Measurements from ENCODE around the gene CBFA2T3. TPM values are rescaled to one million over a fixed set of nuclear protein-coding genes. Genes with fewer than 3 reads are reported as not detected.

Gene CBFA2T3
- total and polyA plus RNA-seq, 2 donors (not counting 1 experiment from before 2014, with no cell fraction given), result 40.8 to 58.3 TPM

DNA sequence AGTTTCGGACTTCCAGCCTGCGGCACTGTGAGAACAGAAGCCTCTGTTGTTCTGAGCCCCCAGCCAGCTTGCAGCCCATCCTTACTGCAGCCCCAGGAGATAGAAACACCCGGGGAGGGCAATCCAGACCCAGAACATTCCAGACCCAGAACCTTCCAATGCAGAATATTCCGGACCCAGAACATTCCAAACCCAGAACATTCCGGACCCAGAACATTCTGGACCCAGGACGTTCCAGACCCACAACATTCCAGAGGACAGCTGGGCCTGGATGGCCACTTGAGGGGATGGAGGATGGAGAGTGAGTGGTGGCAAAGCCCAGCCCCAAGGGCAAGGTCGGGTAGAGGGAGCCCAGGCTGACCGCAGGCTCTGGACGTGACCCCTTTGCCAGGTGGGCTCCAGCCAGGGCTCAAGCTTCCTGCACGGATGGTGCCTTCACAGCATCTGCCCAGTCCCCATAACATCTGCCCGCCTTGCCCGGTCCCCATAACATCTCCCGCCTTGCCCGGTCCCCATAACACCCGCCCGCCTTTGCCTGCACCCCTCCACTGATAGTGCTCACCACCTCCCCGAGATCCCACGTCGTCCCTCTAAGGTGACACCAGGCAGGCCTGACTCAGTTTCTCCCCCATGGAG, 3.5 kb downstream of the CBFA2T3 start:
- no peak overlapping the region for H2AFZ ChIP-seq (ENCODE audit: insufficient read depth, low read depth, low read length, poor library complexity, severe bottlenecking)
- POLR2A ChIA-PET, result no interaction called here
- H3K4me2 ChIP-seq (replicated peaks; ENCODE audit: low read depth, low read length, poor library complexity, severe bottlenecking), result peak overlapping the region; percentile 99
- peaks cover 91% of the 10 kb centered on the region for H3K4me1 Mint-ChIP-seq
- H3K79me2 ChIP-seq (ENCODE audit: control insufficient read depth, insufficient read depth, low read length), result peaks cover 98% of the 10 kb centered on the region
- no peaks in the 10 kb centered on the region for H3K27me3 Mint-ChIP-seq
- peaks cover 0 to 7% of the 10 kb centered on the region in 2 experiments for H3K36me3 ChIP-seq (replicated peaks in 1 of 2; ENCODE audit: control extremely low read depth in 1 of 2, control insufficient read depth in 1 of 2, extremely low read depth in 1 of 2, insufficient read depth in 2 of 2, low read length in 1 of 2)
- peak overlapping the region; percentile 73 for H3K27ac Mint-ChIP-seq
- TF ChIP-seq, protein P1, sequence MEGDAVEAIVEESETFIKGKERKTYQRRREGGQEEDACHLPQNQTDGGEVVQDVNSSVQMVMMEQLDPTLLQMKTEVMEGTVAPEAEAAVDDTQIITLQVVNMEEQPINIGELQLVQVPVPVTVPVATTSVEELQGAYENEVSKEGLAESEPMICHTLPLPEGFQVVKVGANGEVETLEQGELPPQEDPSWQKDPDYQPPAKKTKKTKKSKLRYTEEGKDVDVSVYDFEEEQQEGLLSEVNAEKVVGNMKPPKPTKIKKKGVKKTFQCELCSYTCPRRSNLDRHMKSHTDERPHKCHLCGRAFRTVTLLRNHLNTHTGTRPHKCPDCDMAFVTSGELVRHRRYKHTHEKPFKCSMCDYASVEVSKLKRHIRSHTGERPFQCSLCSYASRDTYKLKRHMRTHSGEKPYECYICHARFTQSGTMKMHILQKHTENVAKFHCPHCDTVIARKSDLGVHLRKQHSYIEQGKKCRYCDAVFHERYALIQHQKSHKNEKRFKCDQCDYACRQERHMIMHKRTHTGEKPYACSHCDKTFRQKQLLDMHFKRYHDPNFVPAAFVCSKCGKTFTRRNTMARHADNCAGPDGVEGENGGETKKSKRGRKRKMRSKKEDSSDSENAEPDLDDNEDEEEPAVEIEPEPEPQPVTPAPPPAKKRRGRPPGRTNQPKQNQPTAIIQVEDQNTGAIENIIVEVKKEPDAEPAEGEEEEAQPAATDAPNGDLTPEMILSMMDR (IDR thresholded peaks at IDR 0.05), result no peak
- TF ChIP-seq EZH2 (IDR thresholded peaks at IDR 0.05; ENCODE audit: borderline replicate concordance, insufficient read depth, low read depth, low read length, poor library complexity, severe bottlenecking), result no peak
- peak overlapping the region; percentile 83 for H3K4me3 Mint-ChIP-seq
- peaks cover 89 to 100% of the 10 kb centered on the region in 2 donors for H3K4me1 ChIP-seq (ENCODE audit: control insufficient read depth in 2 of 2, insufficient read depth in 2 of 2, low read length in 2 of 2)
- peaks cover 34% of the 10 kb centered on the region for H4K20me1 ChIP-seq (ENCODE audit: control insufficient read depth, insufficient read depth, low read length, poor library complexity, severe bottlenecking)
- DNase-seq (peak; percentile 21), ATAC-seq (ENCODE audit: low read depth) (no peak)
- CTCF ChIA-PET, result interaction anchor here (1.1 kb wide), 1 partner anchor 340 kb away, joined by 4 read pairs; no protein-coding TSS in a partner anchor
- H3K9ac ChIP-seq (ENCODE audit: low read length), result peak overlapping the region; percentile 27
- H3K9me3 ChIP-seq (ENCODE audit: control extremely low read depth in 1 of 3, control insufficient read depth in 2 of 3, insufficient read depth in 1 of 3, low read length in 2 of 3), result peaks cover 0 to 4% (median 0%) of the 10 kb centered on the region in 3 donors
- peak overlapping the region in 1 of 2 donors; percentile 84 for H3K27ac ChIP-seq (ENCODE audit: low read length in 2 of 2)
- no peaks in the 10 kb centered on the region for H3K27me3 ChIP-seq (replicated peaks in 1 of 4; ENCODE audit: control extremely low read depth in 1 of 4, control insufficient read depth in 3 of 4, insufficient read depth in 4 of 4, low read length in 3 of 4)
- no peaks in the 10 kb centered on the region for H3K9me3 Mint-ChIP-seq (ENCODE audit: insufficient read depth)
- 75% methylated on average over 16 of the region's 19 CpGs for WGBS (ENCODE audit: insufficient coverage)
- intact Hi-C loops (cut with micrococcal nuclease), result no loop called here
- peak overlapping the region in 4 of 5 experiments; percentile 11 to 76 (median 41) for H3K4me3 ChIP-seq (ENCODE audit: control extremely low read depth in 1 of 5, extremely low read depth in 1 of 5, insufficient read depth in 1 of 5, low read depth in 2 of 5, low read length in 4 of 5)

DNA sequence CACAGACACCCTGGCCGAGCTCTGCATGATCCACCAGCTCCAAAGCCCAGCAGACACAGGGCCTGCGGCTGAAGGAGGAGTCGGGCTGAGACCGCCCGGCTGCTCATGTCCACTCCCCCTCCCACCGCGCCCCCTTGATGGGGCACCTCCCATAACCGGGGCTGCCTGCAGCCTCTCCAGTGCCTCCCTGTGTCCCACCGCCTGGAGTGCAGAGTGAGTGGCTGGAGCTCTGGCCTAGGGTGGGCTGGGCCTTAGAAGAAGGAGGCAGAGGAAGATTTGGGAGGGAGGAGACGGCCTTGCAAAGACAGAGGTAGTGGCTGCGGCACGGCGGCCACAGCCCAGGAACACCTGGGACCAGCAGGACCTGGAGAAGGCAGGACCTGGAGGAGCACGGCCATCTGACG, 4.0 kb downstream of the CBFA2T3 start:
- H2AFZ ChIP-seq (ENCODE audit: insufficient read depth, low read depth, low read length, poor library complexity, severe bottlenecking), result no peak overlapping the region
- H3K79me2 ChIP-seq (ENCODE audit: control insufficient read depth, insufficient read depth, low read length), result peaks cover 98% of the 10 kb centered on the region
- POLR2A ChIA-PET, result no interaction called here
- no peaks in the 10 kb centered on the region for H3K27me3 ChIP-seq (replicated peaks in 1 of 4; ENCODE audit: control extremely low read depth in 1 of 4, control insufficient read depth in 3 of 4, insufficient read depth in 4 of 4, low read length in 3 of 4)
- peaks cover 0 to 4% (median 0%) of the 10 kb centered on the region in 3 donors for H3K9me3 ChIP-seq (ENCODE audit: control extremely low read depth in 1 of 3, control insufficient read depth in 2 of 3, insufficient read depth in 1 of 3, low read length in 2 of 3)
- no peak for ATAC-seq (ENCODE audit: low read depth)
- no peak for TF ChIP-seq EZH2 (IDR thresholded peaks at IDR 0.05; ENCODE audit: borderline replicate concordance, insufficient read depth, low read depth, low read length, poor library complexity, severe bottlenecking)
- TF ChIP-seq, protein P1 (IDR thresholded peaks at IDR 0.05), result no peak
- intact Hi-C loops (cut with micrococcal nuclease), result no loop called here
- peak overlapping the region; percentile 83 for H3K4me3 Mint-ChIP-seq
- 52% methylated on average over 9 of the region's 15 CpGs for WGBS (ENCODE audit: insufficient coverage)
- peak; percentile 29 for DNase-seq
- peak overlapping the region; percentile 27 for H3K9ac ChIP-seq (ENCODE audit: low read length)
- peak overlapping the region in 4 of 5 experiments; percentile 7 to 76 (median 41) for H3K4me3 ChIP-seq (ENCODE audit: control extremely low read depth in 1 of 5, extremely low read depth in 1 of 5, insufficient read depth in 1 of 5, low read depth in 2 of 5, low read length in 4 of 5)
- peaks cover 0 to 7% of the 10 kb centered on the region in 2 experiments for H3K36me3 ChIP-seq (replicated peaks in 1 of 2; ENCODE audit: control extremely low read depth in 1 of 2, control insufficient read depth in 1 of 2, extremely low read depth in 1 of 2, insufficient read depth in 2 of 2, low read length in 1 of 2)
- no peaks in the 10 kb centered on the region for H3K27me3 Mint-ChIP-seq
- no peaks in the 10 kb centered on the region for H3K9me3 Mint-ChIP-seq (ENCODE audit: insufficient read depth)
- peaks cover 92% of the 10 kb centered on the region for H3K4me1 Mint-ChIP-seq
- peaks cover 89 to 100% of the 10 kb centered on the region in 2 donors for H3K4me1 ChIP-seq (ENCODE audit: control insufficient read depth in 2 of 2, insufficient read depth in 2 of 2, low read length in 2 of 2)
- peak overlapping the region; percentile 89 for H3K27ac Mint-ChIP-seq
- H3K4me2 ChIP-seq (replicated peaks; ENCODE audit: low read depth, low read length, poor library complexity, severe bottlenecking), result peak overlapping the region; percentile 99
- H3K27ac ChIP-seq (ENCODE audit: low read length in 2 of 2), result peak overlapping the region; percentile 80 to 84
- CTCF ChIA-PET, result no interaction called here
- peaks cover 37% of the 10 kb centered on the region for H4K20me1 ChIP-seq (ENCODE audit: control insufficient read depth, insufficient read depth, low read length, poor library complexity, severe bottlenecking)

Measured in B cell (primary cell).